Choroid plexus epithelial cell (primary cell): Measurements from ENCODE around the gene ADAT3.
A peak's percentile ranks its signal among the peaks of the same experiment; 100 is the strongest.

Experiments used
- DNase-seq: peaks from one replicate; pipeline ENCODE4 v3.0.0-alpha.2; 2010; ENCODE audit warnings: low read depth
- H3K4me3 ChIP-seq: 2 replicates; pipeline ENCODE4 v1.5.1; 2011; ENCODE audit warnings: low read depth, mild to moderate bottlenecking, control low read depth, low read length, moderate library complexity
- CTCF ChIP-seq: conservative IDR thresholded peaks from 2 replicates; pipeline ENCODE4 v1.5.1; 2011; ENCODE audit warnings: low read depth, mild to moderate bottlenecking, control low read depth, inconsistent platforms, low read length, moderate library complexity

ADAT3 gene

GRCh38 chr19:1907563-1908363, 2.6 kb downstream of the ADAT3 start:
- no peak for DNase-seq

GRCh38 chr19:1908364-1908678, 3.1 kb downstream of the ADAT3 start:
- no peak for TF ChIP-seq CTCF
- no peak overlapping the region for H3K4me3 ChIP-seq

More at GRCh38 chr19:1907563-1908363, 2.6 kb downstream of the ADAT3 start:
- no peak for TF ChIP-seq CTCF
- no peak overlapping the region for H3K4me3 ChIP-seq

GRCh38 chr19:1909761-1910080, 4.5 kb downstream of the ADAT3 start:
- H3K4me3 ChIP-seq: no peak overlapping the region
- no peak for TF ChIP-seq CTCF
- DNase-seq: no peak

More at GRCh38 chr19:1908364-1908678, 3.1 kb downstream of the ADAT3 start:
- DNase-seq: no peak

- peak; percentile 52 for DNase-seq
- no peak for TF ChIP-seq CTCF
These were observed 5.0 kb downstream of the ADAT3 start for GRCh38 chr19:1910177-1910576.

GRCh38 chr19:1911098-1911497, 5.9 kb downstream of the ADAT3 start:
- no peak overlapping the region for H3K4me3 ChIP-seq
- DNase-seq: no peak
- TF ChIP-seq CTCF: no peak

More at GRCh38 chr19:1910177-1910576, 5.0 kb downstream of the ADAT3 start:
- H3K4me3 ChIP-seq: no peak overlapping the region

- no peak for DNase-seq
- no peak for TF ChIP-seq CTCF
- H3K4me3 ChIP-seq: no peak overlapping the region
These were observed 6.8 kb downstream of the ADAT3 start for GRCh38 chr19:1911995-1912394.
